Endodermal cell (in vitro differentiated cells): ENCODE data around the gene RABGAP1L. TPM values are rescaled to one million over a fixed set of nuclear protein-coding genes. Genes with fewer than 3 reads are reported as not detected.

Experiments
- DNase-seq: peaks from one replicate; pipeline ENCODE4 v3.0.0-alpha.2; 2017
- H3K27ac ChIP-seq: 2 replicates; pipeline ENCODE4 v1.5.1; 2013; ENCODE audit warnings: mild to moderate bottlenecking, low read depth, low read length, moderate library complexity
- H3K27me3 ChIP-seq: 2 replicates; pipeline ENCODE4 v1.6.1; 2013; ENCODE audit warnings: mild to moderate bottlenecking, low read length, moderate library complexity; ENCODE audit not compliant: insufficient read depth, control insufficient read depth, poor library complexity, severe bottlenecking
- H3K36me3 ChIP-seq: 2 replicates; pipeline ENCODE4 v1.7.0; 2013; ENCODE audit warnings: mild to moderate bottlenecking, low read length, moderate library complexity; ENCODE audit not compliant: control insufficient read depth, insufficient read depth
- H3K4me1 ChIP-seq: one replicate; pipeline ENCODE4 v1.7.0; 2013; ENCODE audit warnings: low read length; ENCODE audit not compliant: control insufficient read depth, insufficient read depth
- H3K4me3 ChIP-seq: 2 replicates; pipeline ENCODE4 v1.5.1; 2013; ENCODE audit warnings: mild to moderate bottlenecking, low read length, moderate library complexity
- H3K9ac ChIP-seq: 2 replicates; pipeline ENCODE4 v1.6.1; 2013; ENCODE audit warnings: mild to moderate bottlenecking, low read length, moderate library complexity; ENCODE audit not compliant: poor library complexity, severe bottlenecking; ENCODE audit errors: extremely low read depth
- H3K9me3 ChIP-seq: 2 replicates; pipeline ENCODE4 v1.6.1; 2013; ENCODE audit warnings: mild to moderate bottlenecking, low read length, moderate library complexity; ENCODE audit not compliant: control insufficient read depth
- H3K27ac Mint-ChIP-seq: 2 replicates; pipeline ENCODE4 v1.8.0; 2020; ENCODE audit warnings: mixed read lengths
- H3K27me3 Mint-ChIP-seq: 2 replicates; pipeline ENCODE4 v1.8.0; 2021; ENCODE audit warnings: mild to moderate bottlenecking, mixed read lengths; ENCODE audit not compliant: insufficient read depth
- H3K36me3 Mint-ChIP-seq: 2 replicates; pipeline ENCODE4 v1.8.0; 2020; ENCODE audit warnings: low read depth, mixed read lengths
- H3K4me1 Mint-ChIP-seq: 2 replicates; pipeline ENCODE4 v1.8.0; 2020; ENCODE audit warnings: mixed read lengths
- H3K4me3 Mint-ChIP-seq: 2 replicates; pipeline ENCODE4 v1.8.0; 2020; ENCODE audit warnings: mild to moderate bottlenecking, moderate library complexity, mixed read lengths
- H3K9me3 Mint-ChIP-seq: 2 replicates; pipeline ENCODE4 v1.8.0; 2020; ENCODE audit warnings: mild to moderate bottlenecking, mixed read lengths
- CTCF ChIP-seq: fragments of 200-600 bp; sonication (generic); conservative IDR thresholded peaks from 2 replicates; pipeline ENCODE4 v1.5.0; 2021; ENCODE audit warnings: antibody characterized with exemption, mild to moderate bottlenecking
- WGBS, 2 experiments: methylation state at CpG; one replicate each; pipeline versions ENCODE4 v1.1.5 to v1.1.7; 2013; ENCODE audit warnings: missing lambda C conversion rate in 2 of 2, mixed read lengths in 1 of 2; ENCODE audit not compliant: insufficient coverage in 1 of 2, insufficient read length in 1 of 2; 5-methylcytosine and 5-hydroxymethylcytosine counted together
- total RNA-seq, 2 donors: library from RNA; stranded (reverse); fragmentation: NEBNext Ultra II Directional in 1 of 2; extraction: Animal tissue kit (Norgen Biotek cat#: 25700) in 1 of 2; gene quantifications; 2 replicates in 1 of 2; 3 replicates in 1 of 2; pipeline ENCODE4 v1.2.1, GENCODE V29; 2021

The RABGAP1L gene
- total RNA-seq, 2 donors from 2014 or later, result 32.5 to 36.9 TPM

- Histone ChIP-seq H3K9ac (no peak overlapping the region), H3K4me3 (no peak overlapping the region), H3K27ac (no peak overlapping the region), H3K4me1 (no peaks in the 10 kb centered on the region), H3K27me3 (no peaks in the 10 kb centered on the region), H3K36me3 (no peaks in the 10 kb centered on the region), H3K9me3 (no peaks in the 10 kb centered on the region)
- H3K36me3 Mint-ChIP-seq, result no peaks in the 10 kb centered on the region
- H3K9me3 Mint-ChIP-seq, result no peaks in the 10 kb centered on the region
- WGBS, 2 experiments, result 89 to 100% methylated on average over 1 of the region's 1 CpG
- no peak for TF ChIP-seq CTCF
- H3K4me3 Mint-ChIP-seq, result no peak overlapping the region
- no peak overlapping the region for H3K27ac Mint-ChIP-seq
- no peaks in the 10 kb centered on the region for H3K27me3 Mint-ChIP-seq
- no peak for DNase-seq
- no peaks in the 10 kb centered on the region for H3K4me1 Mint-ChIP-seq
Observed at GRCh38 chr1:174479281-174479680, 320.0 kb downstream of the RABGAP1L start.

- Histone ChIP-seq H3K9me3 (no peaks in the 10 kb centered on the region), H3K27ac (no peak overlapping the region), H3K27me3 (no peaks in the 10 kb centered on the region), H3K4me3 (no peak overlapping the region), H3K36me3 (no peaks in the 10 kb centered on the region), H3K9ac (no peak overlapping the region), H3K4me1 (no peaks in the 10 kb centered on the region)
- no peak for DNase-seq
- WGBS, 2 experiments, result 94 to 100% methylated on average over 1 of the region's 1 CpG
- TF ChIP-seq CTCF, result no peak
- Mint-ChIP-seq H3K27me3 (no peaks in the 10 kb centered on the region), H3K27ac (no peak overlapping the region), H3K36me3 (no peaks in the 10 kb centered on the region), H3K9me3 (no peaks in the 10 kb centered on the region), H3K4me3 (no peak overlapping the region), H3K4me1 (no peaks in the 10 kb centered on the region)
Observed at GRCh38 chr1:174480324-174480723, 321.0 kb downstream of the RABGAP1L start.

GRCh38 chr1:174491606-174492005 lies 332.3 kb downstream of the RABGAP1L start:
- Histone ChIP-seq H3K9ac (no peak overlapping the region), H3K4me1 (no peaks in the 10 kb centered on the region), H3K27ac (no peak overlapping the region), H3K36me3 (no peaks in the 10 kb centered on the region), H3K9me3 (no peaks in the 10 kb centered on the region), H3K4me3 (no peak overlapping the region), H3K27me3 (no peaks in the 10 kb centered on the region)
- Mint-ChIP-seq H3K4me3 (no peak overlapping the region), H3K36me3 (no peaks in the 10 kb centered on the region), H3K27ac (no peak overlapping the region), H3K27me3 (no peaks in the 10 kb centered on the region), H3K9me3 (no peaks in the 10 kb centered on the region), H3K4me1 (no peaks in the 10 kb centered on the region)
- WGBS, 2 experiments, result 86 to 100% methylated on average over 1 to 2 of the region's 2 CpGs
- no peak for DNase-seq
- no peak for TF ChIP-seq CTCF
